HG03432 (cell line): ENCODE results near the gene SORCS1.

Experiments
- ATAC-seq: cut with Tn5 transposase; IDR thresholded peaks from one replicate; pipeline ENCODE4 v1.9.1; 2021; ENCODE audit warnings: mild to moderate bottlenecking, moderate library complexity; ENCODE audit not compliant: unreplicated experiment

SORCS1 gene

DNA sequence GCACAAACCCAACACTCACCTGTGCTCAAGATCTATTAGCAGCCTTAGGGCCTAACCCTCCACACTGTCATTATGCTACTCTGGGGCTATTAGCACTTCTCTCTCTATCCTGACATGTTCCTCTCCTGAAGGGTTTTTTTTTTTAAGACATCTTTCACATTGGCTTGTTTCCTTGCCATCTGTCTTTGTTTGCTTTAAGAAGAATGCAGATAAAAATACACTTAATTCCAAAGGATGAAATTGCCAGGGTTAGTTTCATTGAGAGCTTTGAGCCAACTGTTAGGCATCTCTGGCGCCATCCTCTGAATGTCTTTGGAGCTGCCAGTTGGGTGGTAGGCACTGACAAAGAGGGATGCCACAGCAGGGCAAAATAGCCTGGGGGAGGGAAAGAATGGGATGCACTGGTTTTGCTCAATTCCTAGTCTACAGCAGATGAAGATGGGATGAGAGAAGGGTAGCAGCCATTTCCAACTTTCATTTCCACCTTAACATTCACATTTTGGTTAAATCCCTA, 399.2 kb downstream of the SORCS1 start:
- no peak for ATAC-seq

DNA sequence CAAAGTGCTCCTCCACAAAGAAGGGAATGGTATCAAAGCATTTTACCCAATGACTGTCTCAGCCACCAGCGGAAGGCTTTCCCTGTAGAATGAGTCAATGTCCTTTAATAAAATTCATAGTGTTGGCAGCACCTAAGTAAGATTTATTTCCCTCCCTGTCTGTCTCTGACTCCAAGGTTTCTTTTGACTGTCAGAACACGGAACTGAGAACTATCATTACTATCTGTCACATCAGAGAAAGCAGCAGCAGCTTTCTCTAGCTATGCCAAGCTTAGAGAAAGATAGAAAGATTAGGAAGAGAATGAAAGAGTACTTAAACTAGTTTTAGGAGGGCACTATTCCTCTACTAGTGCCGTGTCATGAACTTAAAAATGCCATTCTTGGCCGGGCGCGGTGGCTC, 400.1 kb downstream of the SORCS1 start:
- no peak for ATAC-seq

DNA sequence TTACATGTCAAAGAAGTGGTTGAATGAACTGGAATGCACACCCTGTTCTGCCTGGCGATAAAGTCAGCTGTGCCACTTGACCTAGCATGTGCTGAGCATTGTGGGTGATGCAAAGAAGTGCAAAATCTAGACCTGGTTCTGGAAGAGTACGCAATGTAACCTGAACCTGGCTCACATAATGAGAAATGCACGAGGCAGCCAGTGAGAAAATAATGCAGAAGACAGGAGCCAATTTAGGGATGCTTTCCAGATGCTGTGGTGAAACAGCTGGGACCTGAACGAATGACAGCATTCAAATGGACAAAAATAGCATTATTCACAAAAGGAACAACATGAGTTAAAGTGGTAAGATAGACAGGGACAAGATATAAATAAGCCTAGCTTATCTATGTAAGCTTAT, 402.6 kb downstream of the SORCS1 start:
- ATAC-seq: no peak

DNA sequence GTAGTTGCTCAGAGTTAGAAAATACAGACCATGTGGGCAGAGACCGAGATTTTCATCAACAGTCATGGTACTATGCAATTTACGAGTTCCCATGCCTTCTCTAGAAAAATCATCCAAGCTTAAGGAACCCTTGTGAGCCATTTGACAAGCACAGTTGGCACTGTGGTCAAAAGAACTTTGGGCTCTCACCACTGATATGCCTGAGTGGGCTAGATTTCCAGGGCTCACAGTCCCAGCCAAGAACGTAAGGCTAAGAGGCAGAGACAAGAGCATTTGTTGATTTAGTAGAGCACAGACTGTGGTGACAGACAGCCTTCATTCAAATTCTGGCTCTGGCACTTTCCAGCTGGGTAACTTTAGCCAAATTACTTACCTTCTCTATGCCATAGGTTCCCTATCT, 407.0 kb downstream of the SORCS1 start:
- ATAC-seq: no peak

DNA sequence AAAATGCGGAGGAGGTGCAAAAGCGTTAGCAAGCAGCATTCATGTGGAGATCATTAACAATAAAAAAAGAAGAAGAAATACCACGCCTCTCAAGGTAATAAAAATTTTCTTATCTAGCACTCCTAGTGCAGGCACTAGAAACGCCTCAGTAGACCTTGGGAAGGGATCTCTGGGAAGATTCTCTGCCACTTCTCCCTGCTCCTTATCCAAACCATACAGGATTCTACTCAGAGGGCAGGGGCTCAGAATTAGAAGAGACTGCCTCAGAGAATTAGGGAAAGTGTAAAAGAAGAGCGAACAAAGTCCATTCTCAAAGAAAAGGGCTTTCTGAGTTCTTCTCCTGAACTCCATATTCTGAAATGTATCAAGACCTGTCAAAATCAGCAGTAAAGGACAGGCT, 413.4 kb downstream of the SORCS1 start:
- no peak for ATAC-seq

DNA sequence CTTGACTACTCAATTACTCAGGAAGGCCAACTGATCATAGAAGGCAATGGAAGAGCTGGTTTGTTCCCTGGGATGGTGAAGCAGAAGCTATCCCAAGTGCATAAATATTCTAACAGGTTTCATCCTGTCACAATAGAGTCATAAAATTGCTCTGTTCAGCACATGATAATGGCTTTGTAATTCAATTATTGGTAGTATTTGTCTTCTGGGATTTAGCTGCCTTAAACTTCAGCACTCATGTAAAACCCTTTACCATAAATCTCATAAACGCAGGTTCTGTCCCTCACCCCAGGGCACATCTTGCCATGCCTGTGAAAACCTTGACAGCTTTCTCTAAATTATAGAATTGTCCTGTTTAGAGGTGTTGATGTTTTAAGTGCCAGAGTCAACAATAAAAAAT, 417.6 kb downstream of the SORCS1 start:
- no peak for ATAC-seq

DNA sequence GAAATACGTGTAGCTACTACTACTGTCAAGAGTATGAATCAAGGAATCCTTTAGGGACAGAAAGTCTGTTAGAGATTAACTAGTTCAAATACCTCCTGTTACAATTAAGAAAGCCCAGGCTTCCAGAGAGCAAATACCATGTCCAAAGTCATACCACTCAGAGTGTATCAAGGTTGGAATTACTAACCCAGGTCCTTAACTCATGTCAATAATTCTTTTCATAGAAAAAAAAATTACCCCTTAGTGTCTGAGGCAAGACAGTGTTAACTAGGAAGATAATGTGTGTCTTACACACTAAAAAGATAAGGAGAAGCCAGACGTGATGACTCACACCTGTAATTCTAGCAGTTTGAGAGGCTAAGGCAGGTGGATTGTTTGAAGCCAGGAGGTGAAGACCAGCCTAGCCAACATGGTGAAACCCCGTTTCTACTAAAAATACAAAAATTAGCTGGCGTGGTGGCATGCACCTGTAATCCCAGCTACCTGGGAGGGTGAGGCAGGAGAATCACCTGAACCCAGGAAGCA, 423.4 kb downstream of the SORCS1 start:
- no peak for ATAC-seq

DNA sequence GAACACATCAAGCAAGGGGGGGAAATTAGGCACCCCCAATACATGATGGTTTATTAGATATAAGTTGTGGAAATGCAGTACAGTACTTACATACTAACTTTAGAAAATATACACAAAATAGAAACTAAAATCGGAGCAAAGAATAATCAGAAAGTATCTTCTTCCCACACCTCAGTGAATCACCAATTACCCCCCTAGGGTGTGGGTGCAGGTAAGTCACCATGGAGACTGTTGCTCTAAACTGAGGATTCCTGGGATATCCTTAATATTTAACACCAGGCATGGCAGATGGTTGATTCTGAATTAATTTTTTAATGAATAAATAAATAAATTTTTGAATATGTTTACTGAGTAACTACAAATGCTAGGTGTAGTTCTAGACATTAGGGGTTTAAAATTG, 424.4 kb downstream of the SORCS1 start:
- ATAC-seq: no peak

DNA sequence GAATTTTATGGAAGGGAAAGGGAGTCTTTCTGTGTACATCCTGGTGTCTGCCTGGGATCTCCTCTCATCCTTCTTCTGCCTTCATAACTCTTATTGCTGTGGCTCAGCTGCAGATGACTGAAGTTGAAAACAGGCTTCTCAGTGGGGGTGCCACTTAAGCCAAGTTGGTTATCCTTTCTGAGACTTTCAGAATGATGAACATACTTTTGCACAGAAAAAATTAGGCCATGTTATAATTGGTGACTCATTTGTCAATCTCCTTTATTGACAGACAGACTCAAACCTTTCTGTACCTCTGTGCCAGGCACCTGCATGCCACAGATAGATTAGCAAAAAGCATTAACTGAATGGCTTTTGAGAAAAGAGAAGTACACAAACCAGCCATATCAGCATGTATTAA, 430.3 kb downstream of the SORCS1 start:
- no peak for ATAC-seq

DNA sequence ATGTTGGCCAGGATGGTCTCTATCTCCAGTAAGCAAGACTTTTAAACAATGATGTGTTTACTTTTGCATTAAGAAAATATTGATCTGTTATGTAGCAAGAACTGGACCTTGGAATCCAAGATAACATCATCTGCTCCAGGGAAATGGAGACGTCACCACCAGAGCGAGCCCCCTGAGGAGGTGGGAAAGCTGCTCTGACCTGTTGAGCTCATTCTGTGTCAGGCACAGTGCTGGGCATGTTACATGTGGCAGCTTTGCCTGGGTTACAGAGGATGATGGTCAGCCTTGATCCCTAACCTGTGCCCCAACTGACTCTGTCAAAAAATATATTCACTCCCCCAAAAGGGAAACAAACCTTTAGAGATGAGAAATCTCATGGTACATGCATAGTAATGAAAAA, 436.3 kb downstream of the SORCS1 start:
- ATAC-seq: no peak

DNA sequence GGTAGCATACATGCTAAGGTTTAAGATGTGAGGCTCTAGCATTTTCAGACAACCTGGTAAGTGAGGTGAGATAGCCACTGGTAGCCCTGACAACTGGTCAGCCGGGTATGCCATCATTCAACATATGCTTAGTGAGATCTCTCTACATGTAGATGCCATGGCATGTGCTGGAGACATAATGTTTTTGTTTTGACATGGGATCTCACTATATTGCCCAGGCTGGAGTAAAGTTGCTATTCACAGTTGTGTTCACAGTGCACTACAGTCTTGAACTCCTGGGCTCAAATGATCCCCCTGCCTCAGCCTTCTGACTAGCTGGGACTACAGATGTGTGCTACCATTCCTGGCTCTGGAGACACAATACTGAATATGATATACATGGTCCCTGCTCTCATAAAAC, 437.3 kb downstream of the SORCS1 start:
- ATAC-seq: no peak

DNA sequence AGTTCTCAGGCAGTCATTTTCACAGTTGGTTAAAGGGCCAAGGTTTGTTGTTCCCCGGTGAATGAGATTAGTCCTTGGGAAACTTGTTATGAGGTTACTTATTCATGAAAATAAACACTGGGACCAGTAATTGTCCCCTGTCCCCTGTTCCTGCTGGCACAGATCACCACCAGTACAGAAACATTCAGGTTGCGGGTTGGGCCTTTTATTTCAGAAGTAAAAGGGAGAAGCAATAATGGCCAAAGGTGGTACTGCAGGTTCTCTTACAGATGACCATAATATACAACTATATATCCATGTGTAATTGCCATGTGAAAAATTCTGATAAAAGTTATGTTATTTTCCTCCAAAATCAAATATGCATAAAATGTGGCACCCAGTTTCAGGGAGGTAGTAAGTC, 442.0 kb downstream of the SORCS1 start:
- no peak for ATAC-seq

DNA sequence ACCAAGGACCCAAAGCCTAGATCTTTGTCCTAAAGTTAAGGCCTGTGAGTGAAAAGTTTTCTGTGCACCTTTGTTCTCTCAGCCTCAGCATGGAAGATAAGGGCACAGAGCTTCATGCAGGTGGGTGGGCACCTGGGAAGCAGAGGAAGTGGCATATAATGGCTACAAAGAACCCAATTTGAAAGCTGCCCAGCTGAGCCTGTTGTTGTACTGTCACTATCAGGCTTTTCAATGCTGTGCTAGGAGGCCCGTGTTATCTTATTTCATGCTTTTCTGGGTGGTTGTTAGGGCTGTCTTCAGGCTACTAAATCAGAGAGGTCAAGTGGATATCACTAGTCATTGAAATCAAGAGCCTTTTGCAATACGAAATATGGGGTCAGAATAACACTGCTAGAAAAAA, 443.8 kb downstream of the SORCS1 start:
- no peak for ATAC-seq

DNA sequence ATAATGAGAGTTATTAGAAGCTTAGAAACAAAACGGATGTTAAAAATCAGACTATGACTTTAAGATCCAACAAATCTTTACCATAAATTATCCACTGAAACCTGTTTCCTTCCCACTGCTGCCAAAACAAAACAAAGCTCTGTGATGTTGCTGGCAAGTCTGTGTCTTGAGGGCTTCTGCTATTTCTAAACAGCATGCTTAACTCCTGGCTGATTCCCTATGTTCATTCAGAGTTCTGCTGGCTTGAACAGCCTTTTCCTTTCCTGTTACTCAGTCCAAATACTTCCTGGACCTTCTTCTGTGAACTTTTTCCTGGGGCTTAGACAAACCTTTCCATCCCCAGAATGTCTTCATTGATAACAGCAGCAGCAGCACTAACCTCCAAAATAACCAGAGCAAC, 448.1 kb downstream of the SORCS1 start:
- no peak for ATAC-seq

DNA sequence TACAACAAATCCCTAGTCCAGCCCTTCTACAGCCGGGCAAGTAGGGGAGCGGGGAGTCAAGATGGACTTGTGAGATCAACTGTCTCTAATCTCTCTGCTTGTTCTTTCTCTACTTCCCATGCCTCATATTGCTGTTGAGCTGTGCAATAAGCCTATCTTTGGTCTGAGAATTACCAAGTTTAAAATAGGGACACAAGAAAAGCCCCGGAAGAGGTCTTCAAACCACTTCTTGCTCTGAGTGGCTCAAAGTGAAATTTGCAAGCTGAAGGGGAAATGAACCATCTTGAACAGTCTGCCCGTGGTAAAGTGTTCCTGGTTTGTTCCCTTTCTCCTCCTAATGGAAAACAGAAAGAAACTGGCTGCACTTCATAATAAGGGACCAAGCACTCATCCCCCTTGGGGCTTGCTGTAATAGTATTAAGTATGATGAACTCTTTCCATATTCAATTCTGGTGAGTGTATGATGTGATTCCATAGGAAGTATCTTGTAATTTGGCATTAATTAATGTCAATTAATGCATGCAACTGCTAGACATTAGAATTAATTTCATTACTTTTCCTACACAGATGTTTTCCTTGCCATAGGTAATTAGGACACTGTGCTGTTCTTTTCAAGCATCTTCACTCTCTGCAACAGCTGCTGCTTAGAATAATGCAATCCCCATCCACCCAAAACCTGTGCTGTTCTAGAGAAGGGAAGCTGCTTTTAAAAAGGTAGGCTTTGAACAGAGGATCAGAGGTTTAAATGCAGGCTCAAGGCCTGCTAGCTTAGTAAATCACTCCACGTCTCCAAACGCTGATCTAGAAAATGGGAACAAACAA, 449.6 kb downstream of the SORCS1 start:
- no peak for ATAC-seq

DNA sequence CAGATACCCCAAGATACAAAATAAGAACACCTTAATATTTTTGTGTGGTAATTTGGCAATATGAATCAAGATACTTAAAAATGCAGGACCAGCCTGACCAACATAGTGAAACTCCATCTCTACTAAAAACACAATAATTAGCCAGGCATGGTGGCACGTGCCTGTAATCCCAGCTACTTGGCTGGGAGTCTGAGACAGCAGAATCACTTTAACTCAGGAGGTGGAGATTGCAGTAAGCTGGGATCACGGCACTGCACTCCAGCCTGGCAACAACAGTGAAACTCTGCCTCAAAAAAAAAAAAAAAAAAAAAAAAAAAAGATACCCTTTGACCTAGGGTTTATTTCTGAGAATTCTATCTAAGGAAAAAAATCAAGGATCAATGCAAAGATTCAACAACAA, 450.7 kb downstream of the SORCS1 start:
- ATAC-seq: no peak

DNA sequence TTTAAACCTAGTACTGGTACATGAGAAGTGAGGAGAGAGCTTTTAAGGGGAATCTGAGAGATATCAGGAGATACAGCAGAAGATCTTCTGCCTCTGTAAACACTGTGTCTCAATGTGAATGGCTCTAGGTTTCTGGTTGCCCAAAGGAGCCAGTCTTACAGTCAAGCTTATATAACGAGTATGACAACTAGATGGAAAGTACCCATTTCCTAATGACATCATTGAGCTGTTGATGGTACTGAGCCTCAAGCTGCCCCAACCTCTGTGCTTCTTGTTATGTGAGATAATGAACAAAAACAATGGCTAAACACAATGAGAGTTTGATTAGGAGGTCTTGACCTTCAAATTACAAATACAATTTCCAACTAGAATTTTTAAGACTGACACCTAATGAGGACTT, 451.5 kb downstream of the SORCS1 start:
- no peak for ATAC-seq

DNA sequence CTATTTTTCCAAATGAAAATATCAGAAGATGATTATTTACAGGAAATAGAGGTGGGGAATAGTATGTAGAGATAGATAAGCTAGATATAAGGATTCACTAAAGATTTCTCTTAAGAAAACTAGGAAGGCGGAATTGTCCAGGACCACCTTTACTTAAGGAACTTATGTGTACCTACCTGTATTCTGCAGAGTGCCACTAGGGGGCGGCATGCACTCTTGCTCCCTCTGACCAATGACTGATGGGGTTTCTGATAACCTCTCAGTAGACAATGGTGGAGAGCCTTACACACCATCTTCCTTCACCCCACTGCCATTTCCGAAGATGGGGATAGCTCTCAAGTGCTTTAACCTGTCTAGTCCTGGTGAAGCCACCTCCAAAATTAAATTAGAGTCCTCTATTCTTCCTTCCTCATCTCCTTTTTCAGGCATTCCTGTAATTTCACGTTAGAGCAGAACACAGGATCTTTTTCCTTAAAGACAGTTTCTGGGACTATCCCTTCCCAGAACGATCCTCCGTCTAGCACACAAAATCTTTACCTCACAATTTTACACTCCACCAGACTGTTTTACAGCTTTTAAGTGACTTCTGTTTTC, 453.1 kb downstream of the SORCS1 start:
- ATAC-seq: peak; percentile 79

DNA sequence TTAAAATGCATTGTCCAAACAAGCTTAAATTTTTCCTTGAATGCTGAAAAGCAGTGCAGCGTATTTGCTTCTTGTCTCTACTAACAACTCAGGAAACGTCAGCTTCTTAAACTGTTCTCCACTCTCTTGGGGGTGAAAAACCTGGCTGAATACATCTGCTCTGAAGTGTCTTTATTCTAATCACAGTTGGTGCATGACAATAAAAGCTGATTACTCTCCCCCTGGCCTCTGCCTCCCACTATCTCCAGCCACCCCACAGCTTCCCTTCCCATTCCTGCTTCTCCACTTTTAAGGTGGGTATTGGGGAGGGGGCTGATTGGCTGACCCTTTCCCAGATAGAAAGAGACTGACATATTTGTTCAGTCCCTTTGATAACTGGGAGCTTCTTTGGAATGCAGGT, 456.0 kb downstream of the SORCS1 start:
- ATAC-seq: no peak

DNA sequence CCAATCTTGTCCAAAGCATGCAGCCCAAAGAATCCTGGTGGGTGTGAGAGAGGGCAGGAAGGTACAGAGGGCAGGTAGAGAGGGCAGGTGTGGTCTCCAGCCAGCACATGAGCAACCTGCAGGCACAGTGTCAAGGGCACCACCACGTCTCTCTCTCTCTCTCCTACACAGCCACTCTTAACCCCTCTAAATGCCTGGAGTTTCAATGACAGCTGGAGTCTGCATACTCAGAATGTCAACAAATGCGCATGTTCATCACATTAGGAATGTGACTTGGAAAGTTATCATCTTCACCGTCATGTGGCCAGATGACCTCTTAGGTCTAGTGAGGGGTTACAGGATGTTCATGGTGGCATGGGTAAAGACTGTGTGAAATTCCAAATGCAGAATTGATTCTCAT, 456.8 kb downstream of the SORCS1 start:
- ATAC-seq: no peak

DNA sequence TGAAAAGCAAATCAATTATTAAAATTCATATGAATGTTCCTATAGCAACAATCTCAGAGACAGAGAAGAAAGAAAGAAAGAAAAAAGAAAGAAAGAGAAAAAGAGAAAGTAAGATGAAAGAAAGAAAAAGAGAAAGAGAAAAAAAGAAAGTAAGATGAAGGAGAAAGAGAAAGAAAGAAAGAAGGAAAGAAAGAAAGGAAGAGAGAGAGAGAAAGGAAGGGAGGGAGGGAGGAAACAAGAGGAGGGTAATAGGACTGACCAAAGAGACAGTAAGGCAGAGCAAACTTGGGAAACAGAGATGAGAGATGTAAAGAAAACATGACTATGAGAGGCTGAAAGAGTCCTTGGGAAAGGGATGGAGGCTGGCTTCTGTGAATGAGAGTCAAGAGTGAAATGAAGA, 458.4 kb downstream of the SORCS1 start:
- no peak for ATAC-seq

DNA sequence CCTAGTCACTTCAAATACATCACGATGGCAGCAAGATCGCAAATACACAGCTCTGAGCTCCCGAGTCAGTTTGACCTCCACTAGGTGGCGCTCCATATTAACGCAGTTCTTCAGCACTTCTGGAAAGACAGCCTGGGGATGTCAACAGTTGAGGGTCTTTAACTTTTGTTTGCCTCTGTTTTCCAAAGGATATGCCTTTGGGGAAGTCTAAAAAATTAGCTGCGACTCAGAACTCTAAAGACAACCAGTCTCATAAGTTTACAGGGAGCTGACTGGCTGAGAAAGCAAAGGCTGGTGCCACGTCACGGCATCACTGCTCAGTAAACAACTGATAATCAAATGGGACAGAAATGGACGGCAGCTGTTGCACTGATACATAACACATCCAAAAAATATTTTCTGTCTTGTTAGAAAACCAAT, 458.8 kb downstream of the SORCS1 start:
- peak; percentile 84 for ATAC-seq
